ENCODE results near the gene SEC62.
"Not testable (repeated sequence)": the region's sequence is repeated elsewhere in the genome, so short reads cannot be mapped to it uniquely, and the experiment has no call there.

Gene SEC62

GRCh38 chr3:170019306-170019705 lies 52.7 kb downstream of the SEC62 start:
- not testable (repeated sequence) for DNase-seq

GRCh38 chr3:170021083-170021482 lies 54.5 kb downstream of the SEC62 start:
- DNase-seq, result no peak

GRCh38 chr3:170022336-170022735 lies 55.7 kb downstream of the SEC62 start:
- DNase-seq, result no peak

- DNase-seq, result no peak
Measured at GRCh38 chr3:170023165-170023564, 56.6 kb downstream of the SEC62 start.

GRCh38 chr3:170024581-170024980 lies 58.0 kb downstream of the SEC62 start:
- no peak for DNase-seq

GRCh38 chr3:170027233-170028102 lies 60.9 kb downstream of the SEC62 start:
- no peak for DNase-seq

GRCh38 chr3:170033489-170033888 lies 66.9 kb downstream of the SEC62 start:
- DNase-seq, result peak; percentile 26

GRCh38 chr3:170037463-170038433 lies 71.1 kb downstream of the SEC62 start, which contains the start of gene GPR160:
GPR160 (plus strand) TSS chr3:170037995; CDS start chr3:170083973, 45,978 bp downstream.
- DNase-seq, result peak; percentile 81

GRCh38 chr3:170038434-170039110 lies 72.0 kb downstream of the SEC62 start:
- no peak for DNase-seq

- DNase-seq, result no peak
Measured at GRCh38 chr3:170040418-170040817, 73.8 kb downstream of the SEC62 start.

- DNase-seq, result no peak
Measured at GRCh38 chr3:170043506-170043905, 76.9 kb downstream of the SEC62 start.

- no peak for DNase-seq
Measured at GRCh38 chr3:170044271-170044670, 77.7 kb downstream of the SEC62 start.

GRCh38 chr3:170044795-170045244 lies 78.2 kb downstream of the SEC62 start:
- DNase-seq, result no peak

GRCh38 chr3:170046269-170047132 lies 79.9 kb downstream of the SEC62 start:
- no peak for DNase-seq

- DNase-seq, result no peak
Measured at GRCh38 chr3:170047133-170047404, 80.5 kb downstream of the SEC62 start.

All from stimulated activated CD4-positive, alpha-beta T cell treated with anti-CD3 and anti-CD28 coated beads, Interleukin-1b, Interleukin-23, amount 100 ng/mL, for 48 hours (primary cell).